Activated CD8-positive, alpha-beta memory T cell treated with anti-CD3 and anti-CD28 coated beads for 24 hours (primary cell): ENCODE measurements around the gene ST3GAL4.
"Not testable (repeated sequence)": the region's sequence is repeated elsewhere in the genome, so short reads cannot be mapped to it uniquely, and the experiment has no call there.

ENCODE experiments used
- DNase-seq: peaks from one replicate; pipeline ENCODE4 v3.0.0-alpha.2; 2020

Gene ST3GAL4

DNA sequence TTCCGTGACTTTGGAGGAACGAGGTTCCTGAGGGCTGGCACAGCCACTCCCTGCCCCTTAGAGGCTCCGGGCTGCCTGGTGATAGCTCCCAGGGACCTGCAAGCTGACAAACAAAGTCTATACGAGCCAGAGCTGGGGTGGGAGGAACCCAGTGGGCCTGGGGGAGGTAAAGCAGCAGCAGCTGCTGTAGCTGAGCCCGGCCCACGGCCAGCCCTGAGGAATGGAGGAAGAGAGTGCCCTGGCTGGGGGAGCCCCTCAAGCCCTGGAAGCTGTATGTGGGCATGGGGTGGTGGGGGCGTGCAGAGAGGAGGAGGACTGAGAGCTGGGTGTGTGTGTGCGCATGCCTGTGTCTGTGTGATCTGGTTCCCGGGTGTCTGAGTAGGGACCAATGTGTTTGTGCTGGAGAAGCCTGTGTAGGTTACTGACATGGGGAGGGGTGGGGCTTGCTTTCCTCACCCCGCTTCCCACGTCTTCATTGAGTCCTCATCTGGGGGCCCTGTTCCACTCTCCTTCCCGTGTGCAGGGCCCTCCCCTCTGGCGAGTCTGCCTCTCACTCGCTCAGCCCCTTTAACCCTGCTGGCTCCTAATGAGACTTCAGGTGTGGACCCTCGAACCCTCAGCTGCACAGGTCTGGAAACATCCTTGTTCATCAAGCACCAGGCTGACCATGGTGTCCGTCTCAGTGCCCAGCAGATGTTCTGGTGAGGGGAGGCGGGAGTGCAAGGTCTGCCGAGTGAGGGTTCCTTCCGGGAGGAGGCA is 10.8 kb downstream of the ST3GAL4 start:
- no peak for DNase-seq

DNA sequence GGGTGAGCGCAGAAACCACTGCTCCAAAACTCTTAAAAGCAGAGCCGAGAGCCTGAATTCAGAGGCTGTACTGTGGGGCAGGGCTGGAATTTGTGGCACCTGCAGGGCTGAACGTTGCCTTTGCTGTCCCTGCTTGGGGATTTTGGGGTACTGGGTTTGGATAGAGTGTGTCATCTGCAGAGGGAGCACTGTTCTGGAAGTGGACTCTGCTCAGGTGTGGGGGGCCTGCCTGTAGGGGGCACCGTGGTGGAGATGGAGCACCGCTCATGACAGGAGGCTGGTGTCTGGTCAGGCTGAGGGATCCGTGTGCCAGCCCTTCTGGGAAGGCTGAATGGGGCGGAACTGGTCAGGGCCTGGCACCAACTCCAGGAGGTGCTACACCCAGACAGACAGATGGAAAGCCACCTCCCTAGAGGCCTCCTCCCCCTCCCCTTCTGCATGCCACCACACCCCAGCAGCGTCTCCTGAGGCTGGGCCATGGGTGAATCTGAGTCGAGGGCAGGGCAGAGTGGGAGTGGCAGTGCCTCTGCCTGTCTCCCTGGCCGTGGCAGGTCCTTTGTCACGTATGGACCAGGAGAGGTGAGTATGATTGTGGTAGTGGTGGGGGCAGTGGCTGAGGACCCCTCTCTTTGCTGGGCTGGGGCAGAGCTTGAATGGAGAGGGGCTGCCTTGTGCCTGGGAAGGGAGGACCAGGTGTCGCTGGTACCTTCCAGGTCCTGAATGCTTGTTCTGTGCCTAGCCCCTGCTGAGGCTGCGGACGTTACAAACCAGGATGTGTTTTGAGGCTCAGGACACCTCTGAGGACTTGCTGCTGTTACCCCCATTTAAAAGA is 11.6 kb downstream of the ST3GAL4 start:
- not testable (repeated sequence) for DNase-seq

DNA sequence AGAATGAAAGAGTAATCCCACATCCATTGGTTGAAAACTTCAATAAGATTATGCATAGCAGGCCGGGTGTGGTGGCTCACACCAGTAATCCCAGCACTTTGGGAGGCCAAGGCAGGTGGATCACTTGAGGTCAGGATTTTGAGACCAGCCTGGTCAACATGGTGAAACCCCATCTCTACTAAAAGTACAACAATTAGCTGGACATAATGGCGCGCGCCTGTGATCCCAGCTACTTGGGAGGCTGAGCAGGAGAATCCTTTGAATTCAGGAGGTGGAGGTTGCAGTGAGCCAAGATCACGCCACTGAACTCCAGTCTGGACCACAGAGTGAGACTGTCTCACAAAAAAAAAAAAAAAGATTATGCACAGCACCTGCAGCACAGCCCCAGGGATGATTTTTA is 12.3 kb downstream of the ST3GAL4 start:
- not testable (repeated sequence) for DNase-seq

DNA sequence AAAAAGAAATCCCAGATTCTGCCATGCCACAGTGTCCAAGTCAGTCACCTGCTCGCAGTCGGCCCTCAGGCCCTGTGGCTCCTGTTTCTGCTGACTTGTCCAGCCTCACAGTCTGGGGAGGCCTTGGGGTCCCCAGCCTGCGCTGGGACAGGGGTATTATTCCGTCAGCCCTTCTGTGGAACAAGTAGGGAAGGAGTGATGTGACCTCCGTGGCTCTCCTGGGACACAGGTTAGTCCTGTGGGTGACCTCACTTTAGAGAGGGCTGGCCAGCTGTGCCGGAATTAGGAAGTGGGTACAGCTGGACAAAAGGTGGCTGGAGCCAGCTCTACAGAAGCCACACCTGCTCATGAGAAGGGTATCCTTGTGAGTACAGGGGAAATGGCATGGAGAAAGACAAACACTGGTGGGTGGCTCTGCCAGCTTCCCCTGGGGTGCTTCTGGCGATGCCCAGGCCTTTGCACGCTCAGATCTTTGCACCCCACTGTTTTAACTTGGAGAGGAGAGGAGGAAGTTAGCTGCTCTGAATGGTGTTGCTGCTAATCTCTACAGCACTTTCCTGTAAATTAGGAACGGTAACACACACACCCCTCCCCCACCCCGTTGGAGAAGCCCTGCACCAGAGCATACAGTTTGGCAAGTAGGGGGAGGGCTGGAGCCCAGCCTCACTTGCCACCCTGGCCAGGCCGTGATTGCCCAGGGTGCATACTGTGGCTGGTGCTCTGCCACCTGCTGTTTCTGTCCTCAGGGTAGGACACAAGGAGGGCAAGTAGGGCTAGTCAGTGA is 13.0 kb downstream of the ST3GAL4 start:
- DNase-seq, result not testable (repeated sequence)

DNA sequence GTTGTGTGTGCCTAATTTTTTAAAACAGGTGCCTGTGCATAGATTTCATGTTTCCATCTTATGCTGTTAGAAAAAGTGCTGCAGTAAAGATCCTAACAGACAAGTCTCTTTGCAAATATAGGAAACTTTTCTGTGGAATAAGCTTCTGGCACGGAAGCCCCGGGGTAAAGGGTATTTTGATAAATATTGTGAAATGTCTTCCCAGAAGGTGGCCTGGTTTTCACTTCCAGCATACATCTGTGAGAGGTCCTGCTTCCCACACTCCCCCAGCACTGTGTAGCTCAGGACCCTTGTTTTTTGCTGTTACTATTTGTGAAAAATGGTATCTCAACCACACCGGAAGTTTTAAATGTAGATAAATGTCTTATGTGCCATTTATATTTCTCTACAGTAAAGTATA is 14.5 kb downstream of the ST3GAL4 start:
- DNase-seq, result no peak

DNA sequence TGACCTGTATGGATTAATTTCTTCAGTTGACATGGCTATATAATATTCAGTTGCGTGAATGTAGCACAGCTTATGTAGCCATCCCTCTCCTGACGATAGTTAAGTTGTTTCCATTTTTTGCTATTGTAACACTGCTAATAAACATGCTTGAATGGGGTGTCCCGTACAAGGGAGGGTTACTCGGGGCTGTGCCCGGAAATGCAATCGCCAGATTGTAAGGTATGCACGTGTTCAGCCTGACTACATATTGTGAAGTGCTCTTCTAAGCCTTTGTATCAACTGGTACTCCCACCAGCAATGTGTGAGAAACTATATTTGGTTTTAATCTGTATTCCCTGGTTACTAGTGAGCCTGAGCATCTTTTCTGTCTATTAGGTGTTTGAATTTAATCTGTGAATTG is 16.1 kb downstream of the ST3GAL4 start:
- no peak for DNase-seq

DNA sequence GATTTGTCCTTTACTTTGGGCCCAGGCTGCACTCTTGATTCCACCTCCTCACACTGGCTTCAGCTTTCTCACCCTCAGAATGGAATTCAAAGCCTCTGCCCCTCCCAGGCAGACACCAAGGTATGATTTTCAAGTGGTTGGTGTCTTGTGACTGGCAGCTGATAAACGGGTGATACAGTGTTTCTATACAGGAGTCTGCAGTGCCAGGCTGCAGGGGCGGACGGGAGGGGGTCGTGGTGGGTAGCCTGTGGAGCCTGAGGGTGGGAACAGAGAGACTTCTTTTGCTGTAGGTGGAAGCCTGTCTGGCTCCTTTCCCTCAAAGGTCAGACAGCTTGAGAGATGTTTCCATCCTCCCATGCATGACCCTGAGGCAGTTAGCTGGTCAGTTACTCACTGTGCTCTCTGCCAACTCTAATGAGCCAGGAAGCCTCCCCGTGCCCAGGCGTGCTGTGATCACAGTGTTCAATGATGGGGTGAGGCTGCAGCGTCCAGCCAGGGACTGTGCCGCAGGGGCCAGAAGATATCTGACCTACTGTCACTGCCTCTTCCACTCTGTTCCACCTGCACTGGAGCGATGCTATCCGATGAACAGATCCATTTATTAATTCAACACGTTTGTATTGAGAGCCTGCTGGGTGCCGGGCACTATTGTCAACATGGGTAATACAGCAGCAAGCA is 18.0 kb downstream of the ST3GAL4 start:
- DNase-seq, result not testable (repeated sequence)

DNA sequence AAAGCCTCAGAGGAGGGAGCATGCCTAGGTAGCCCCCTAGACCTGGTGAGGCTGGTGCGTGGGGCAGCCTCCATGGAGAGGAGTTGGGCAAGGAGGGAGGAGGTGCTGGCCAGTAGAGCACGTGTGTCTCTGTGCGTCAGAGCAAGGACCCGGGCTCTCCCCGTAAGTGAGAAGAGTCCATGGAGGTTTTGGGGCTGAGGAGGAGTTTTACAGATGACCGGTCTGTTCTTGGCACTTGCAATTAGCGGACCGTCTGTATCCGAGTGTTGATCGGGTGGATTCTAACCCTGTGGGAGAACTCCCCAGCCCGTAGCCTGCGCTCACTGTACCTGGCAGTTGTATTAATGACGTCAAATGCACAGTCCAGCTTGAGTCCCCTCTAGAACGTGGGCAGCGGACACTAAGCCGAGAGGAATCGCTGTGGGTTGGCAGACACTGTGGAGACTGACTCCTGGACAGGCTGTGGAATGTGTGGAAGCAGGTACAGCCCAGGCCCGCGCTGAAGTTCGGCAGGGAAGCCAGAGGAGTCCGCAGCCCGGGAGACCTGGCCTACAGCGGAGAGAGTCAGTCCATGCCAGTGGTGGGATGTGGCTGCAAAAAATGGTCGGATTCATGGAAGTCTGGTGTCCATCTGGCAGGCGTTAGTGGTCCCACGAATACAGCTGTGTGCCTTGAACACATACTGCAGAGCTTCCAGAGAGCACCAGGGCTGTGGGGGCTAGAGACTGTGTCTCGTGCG is 19.2 kb downstream of the ST3GAL4 start:
- not testable (repeated sequence) for DNase-seq

DNA sequence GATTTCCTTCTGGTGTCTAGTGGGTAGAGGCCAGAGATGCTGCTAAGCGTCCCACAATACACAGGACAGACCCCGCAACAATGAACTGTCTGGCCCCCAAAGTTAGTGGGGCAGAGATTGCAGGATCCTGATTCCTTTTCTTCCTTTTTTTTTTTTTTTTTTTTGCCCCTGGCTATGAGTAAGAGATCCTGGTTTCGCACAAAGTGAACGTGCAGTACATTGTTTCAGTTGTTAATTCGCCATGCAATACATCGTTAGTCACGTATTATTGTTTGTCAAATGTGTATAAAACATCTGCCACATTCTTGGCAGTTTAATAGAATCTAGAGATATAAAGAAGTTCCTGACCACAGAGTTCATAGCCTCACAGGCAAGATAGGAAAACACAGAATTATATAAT is 20.2 kb downstream of the ST3GAL4 start:
- DNase-seq, result no peak

DNA sequence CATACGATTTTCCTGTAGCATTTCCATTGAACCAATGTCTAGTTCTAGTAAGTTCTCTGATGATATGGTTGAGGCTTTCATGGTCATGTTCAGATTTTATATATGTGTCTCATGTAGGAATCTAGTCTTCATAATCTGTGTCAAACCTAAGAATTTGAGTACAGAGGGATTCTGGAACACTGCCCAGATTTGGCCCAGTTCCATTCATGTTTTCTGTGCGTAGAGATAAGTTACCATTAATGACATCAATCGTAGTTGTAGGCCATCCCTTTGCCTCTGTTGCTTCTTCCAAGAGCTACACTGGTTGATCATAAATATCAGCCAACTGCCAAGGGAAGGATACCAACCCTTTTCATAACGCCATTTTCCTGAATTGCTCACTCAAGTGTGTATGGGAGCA is 23.3 kb downstream of the ST3GAL4 start:
- no peak for DNase-seq

DNA sequence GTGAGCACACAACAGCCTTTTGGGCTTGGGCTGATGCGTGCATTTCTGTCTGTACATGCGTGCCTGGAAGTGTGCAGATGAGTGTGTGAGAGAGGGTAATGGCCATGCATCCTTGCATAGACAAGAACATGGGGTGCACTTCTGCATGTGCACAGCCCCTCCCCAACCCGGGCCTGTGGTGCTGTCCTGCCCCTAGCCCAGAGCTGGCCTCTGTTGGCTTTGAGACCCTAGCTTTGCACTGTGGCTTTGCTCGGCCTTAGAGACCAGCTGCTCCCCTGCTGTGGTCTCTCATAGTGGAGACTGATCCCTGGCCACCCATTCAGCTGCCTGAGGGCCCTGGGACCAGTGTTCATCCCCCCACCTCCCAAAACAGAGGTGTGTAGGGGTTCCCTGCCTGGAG is 25.4 kb downstream of the ST3GAL4 start:
- DNase-seq, result no peak

DNA sequence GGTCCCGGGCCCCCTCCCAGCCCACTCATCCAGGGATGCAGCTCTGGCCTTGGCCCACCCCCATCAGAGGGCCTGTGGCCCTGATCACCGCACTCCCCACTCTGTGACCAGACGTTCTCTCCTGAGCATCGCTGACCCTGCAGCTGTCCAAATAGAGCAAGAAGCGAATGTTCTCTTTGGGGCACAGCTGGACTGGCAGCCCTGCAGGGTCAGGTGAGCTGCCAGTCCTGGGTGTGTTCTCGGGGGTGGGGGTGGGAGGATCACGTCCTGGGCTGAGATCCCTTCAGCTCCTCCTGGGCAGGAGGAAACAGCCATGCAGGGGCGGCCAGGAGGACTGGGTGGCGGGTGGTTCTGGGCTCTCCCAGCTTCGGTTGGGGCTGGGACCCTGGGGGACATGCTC is 26.5 kb downstream of the ST3GAL4 start:
- not testable (repeated sequence) for DNase-seq

DNA sequence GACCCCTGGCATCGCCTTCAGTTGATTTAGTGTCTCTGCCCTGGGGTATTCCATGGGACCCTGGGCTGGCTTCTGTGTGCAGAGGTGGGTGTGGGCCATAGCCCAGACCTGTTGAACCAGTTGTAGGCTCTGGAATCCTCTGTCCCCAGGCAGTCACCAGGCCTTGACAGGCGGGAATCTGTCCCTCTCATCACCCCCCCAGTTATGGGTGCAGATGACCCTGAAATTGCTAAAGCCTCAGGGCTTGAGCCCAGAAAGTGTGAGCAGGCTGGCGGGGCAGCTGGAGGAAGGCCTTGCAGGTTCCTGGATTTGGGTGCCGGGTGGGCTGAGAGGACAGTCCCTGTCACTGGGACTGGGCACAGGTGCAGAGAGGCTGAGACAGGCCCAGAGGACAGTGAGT is 27.2 kb downstream of the ST3GAL4 start:
- not testable (repeated sequence) for DNase-seq

DNA sequence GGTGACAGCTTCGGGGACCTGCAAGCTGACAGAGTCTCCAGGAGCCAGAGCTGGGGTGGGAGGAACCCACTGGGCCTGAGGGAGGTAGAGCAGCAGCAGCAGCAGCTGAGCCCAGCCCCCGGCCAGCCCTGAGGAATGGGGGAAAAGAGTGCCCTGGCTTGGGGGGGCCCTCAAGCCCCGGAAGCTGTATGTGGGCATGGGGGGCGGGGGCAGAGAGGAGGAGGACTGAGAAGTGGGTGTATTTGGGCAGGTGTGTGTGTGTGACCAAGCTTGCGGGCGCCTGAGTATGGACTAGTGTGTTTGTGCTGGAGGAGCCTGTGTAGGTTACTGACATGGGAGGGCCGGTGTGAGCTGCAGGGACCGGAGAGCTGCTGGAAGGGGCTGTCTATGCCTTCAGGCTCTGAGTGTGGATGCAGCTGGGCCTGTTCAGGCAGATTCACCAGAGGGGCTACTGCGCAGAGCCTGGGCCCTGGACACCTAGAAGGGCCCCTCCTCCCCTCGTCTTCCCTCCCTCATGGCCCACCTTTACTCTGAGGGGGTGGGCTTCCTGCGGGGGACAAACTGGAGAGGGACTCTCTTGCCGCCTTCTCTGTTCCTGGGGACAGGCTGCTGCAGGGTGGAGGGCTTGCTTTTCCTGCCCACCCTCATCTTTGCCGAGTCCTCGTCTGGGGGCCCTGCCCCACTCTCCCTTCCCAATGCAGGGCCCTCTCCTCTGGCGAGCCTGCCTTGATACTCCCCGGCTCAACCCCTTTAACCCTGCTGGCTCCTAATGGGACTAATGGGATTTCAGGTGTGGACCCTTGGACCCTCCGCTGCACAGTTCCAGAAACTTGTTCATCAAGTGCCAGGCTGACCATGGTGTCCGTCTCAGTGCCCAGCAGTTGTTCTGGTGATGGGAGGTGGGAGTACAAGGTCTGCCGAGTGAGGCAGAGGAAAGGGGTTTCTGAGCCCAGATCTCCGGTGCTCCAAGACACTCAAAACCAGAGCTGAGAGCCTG is 28.2 kb downstream of the ST3GAL4 start:
- DNase-seq, result no peak

DNA sequence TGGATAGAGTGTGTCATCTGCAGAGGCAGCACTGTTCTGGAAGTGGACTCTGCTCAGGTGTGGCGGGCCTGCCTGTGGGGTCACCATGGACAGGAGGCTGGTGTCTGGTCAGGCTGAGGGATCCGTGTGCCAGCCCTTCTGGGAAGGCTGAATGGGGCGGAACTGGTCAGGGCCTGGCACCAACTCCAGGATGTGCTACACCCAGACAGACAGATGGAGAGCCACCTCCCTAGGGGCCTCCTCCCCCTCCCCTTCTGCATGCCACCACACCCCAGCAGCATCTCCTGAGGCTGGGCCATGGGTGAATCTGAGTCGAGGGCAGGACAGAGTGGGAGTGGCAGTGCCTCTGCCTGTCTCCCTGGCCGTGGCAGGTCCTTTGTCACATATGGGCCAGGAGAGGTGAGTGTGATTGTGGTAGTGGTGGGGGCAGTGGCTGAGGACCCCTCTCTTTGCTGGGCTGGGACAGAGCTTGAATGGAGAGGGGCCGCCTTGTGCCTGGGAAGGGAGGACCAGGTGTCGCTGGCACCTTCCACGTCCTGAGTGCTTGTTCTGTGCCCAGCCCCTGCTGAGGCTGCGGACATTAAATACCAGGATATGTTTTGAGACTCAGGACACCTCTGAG is 29.1 kb downstream of the ST3GAL4 start:
- no peak for DNase-seq

DNA sequence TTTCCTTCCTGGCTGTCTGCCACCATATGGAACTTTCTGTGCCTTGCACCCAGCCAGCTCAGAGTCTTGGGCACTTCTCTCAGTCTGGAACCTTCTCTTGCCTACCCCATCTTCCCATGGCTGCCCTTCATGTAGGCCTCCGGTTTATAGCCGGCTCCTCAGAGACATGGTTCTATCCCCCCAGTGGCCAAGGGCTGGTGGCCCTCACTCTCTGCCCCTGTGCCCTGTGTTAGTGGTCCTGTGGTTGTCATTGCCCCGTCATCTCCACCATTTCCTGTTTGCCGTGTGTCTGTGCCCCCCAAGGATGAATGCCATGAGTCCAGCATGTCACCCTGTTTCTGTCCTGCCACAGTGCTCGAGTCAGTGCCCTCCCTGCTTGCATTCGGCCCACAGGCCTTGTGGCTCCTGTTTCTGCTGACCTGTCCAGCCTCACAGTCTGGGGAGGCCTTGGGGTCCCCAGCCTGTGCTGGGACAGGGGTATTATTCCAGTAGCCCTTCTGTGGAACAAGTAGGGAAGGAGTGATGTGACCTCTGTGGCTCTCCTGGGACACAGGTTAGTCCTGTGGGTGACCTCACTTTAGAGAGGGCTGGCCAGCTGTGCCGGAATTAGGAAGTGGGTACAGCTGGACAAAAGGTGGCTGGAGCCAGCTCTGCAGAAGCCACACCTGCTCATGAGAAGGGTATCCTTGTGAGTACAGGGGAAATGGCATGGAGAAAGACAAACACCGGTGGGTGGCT is 30.7 kb downstream of the ST3GAL4 start:
- no peak for DNase-seq

DNA sequence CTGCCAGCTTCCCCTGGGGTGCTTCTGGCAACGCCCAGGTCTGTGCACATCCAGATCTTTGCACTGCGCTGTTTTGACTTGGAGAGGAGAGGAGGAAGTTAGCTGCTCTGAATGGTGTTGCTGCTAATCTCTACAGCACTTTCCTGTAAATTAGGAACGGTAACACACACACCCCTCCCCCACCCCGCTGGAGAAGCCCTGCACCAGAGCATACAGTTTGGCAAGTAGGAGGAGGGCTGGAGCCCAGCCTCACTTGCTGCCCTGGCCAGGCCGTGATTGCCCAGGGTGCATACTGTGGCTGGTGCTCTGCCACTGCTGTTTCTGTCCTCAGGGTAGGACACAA is 31.2 kb downstream of the ST3GAL4 start:
- DNase-seq, result not testable (repeated sequence)

DNA sequence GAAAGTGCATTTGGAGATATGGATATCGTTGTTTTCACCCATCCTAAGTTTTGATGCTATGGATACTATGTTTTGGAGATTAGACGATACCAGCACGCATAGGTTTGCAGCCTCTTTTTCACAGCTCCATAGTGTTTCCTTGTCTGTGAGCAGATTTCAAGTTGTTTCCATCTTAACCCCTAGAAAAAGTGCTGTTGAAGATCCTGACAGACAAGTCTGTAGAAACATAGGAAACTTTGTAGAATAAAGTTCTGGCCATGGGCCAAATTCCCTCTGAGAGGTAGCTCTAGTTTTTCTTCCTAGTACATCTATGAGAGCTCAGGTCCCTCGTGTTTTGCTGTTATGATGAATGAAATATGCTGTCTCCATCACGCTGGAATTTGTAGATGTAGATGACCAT is 32.4 kb downstream of the ST3GAL4 start:
- no peak for DNase-seq

DNA sequence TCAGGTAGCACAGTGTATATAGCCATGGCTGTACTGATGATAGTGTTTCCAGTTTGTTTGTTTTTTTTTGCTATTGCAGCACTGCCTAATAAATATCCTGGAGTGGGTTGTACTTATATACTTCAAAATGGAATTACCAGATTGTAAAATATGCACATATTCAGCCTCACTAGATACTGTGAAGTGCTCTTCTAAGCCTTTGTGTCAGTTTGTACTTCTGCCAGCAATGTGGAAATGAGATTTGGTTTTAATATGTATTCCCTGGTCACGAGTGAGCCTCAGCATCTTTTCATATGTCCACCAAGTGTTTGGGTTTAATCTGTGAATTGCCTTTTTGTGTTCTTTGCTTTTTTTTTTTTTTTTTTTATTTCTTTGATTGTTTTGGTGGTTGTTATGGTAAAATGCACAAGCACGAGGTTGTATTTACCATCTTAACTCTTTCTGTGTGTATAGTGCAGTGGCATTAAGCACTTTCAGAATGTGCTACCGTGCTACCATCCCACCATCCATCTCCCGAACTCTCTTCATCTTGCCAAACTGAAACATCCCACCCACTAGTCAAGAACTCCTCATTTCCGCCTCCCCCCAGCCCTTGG is 34.9 kb downstream of the ST3GAL4 start:
- no peak for DNase-seq
